8988T (cell line): ENCODE measurements around the gene NBEA.
"Not testable (repeated sequence)": the region's sequence is repeated elsewhere in the genome, so short reads cannot be mapped to it uniquely, and the experiment has no call there.

Source experiments
- DNase-seq: peaks from one replicate; pipeline ENCODE4 v3.0.0; 2011

The NBEA gene

GRCh38 chr13:34951528-34951927 is 9.5 kb downstream of the NBEA start:
- no peak for DNase-seq

DNA sequence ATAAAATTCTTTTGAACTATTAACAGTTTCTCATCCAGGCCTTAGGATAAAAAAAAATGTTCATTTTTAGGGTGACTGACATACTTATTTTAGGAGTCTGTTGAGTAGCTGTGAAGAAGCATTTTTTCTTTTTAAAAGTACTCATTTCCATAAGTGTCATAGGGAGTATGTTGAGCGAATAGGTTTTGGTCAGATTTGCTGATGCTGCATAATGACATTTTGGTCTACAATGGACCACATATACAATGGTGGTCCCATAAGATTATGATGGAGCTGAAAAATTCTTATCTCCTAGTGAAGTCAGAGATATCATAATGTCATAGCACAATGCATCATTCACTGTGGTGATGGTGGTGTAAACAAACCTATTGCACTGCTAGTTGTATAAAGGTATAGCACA is 17.4 kb downstream of the NBEA start:
- no peak for DNase-seq

- no peak for DNase-seq
These were observed 22.5 kb downstream of the NBEA start for GRCh38 chr13:34964558-34964957.

- DNase-seq: no peak
These were observed 25.9 kb downstream of the NBEA start for GRCh38 chr13:34967851-34968562.

DNA sequence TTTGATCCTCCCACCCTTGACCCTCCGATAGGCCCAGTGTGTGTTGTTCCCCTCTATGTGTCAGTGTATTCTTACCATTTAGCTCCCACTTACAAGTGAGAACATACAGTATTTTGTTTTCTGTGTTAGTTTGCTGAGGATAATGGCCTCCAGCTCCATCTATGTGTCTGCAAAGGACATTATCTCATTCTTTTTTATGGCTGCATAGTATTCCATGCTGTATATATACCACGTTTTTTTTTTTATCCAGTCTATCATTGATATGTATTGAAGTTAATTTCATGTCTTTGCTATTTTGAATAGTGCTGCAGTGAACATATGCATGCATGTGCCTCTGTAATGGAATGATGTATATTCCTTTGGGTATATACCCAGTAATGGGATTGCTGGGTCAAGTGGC is 27.5 kb downstream of the NBEA start:
- not testable (repeated sequence) for DNase-seq

DNA sequence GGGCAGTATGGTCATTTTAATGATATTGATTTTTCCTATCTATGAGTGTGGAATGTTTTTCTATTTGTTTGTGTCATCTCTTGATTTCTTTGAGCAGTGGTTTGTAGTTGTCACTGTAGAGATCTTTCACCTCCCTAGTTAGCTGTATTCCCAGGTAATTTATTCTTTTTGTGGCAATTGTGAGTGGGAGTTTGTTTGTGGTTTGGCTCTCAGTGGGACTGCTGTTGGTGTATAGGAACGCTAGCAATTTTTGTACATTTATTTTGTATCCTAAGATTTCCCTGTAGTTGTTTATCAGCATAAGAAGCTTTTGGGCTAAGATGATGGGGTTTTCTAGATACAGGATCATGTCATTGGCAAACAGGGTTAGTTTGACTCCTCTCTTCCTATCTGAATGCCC is 28.9 kb downstream of the NBEA start:
- no peak for DNase-seq

DNA sequence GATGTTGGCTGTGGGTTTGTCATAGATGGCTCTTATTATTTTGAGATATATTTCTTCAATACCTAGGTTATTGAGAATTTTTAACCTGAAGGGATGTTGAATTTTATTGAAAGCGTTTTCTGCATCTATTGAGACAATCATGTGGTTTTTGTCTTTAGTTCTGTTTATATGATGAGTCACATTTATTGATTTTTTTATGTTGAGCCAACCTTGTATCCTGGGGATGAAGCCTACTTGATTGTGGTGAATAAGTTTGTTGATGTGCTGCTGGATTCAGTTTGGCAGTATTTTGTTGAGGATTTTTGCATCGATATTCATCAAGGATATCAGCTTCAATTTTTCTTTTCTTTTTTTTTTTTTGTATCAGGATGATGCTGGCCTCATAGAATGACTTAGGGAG is 29.4 kb downstream of the NBEA start:
- DNase-seq: no peak

DNA sequence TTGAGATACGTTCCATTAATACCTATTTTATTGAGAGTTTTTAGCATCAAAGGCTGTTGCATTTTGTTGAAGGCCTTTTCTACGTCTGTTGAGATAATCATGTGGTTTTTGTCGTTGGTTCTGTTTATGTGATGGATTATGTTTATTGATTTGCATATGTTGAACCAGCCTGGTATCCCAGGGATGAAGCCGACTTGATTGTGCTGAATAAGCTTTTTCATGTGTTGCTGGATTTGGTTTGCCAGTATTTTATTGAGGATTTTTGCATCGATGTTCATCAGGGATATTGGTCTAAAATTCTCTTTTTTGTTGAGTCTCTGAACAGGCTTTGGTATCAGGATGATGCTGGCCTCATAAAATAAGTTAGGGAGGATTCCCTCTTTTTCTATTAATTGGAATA is 43.1 kb downstream of the NBEA start:
- not testable (repeated sequence) for DNase-seq

- no peak for DNase-seq
These were observed 46.3 kb downstream of the NBEA start for GRCh38 chr13:34988330-34988791.

DNA sequence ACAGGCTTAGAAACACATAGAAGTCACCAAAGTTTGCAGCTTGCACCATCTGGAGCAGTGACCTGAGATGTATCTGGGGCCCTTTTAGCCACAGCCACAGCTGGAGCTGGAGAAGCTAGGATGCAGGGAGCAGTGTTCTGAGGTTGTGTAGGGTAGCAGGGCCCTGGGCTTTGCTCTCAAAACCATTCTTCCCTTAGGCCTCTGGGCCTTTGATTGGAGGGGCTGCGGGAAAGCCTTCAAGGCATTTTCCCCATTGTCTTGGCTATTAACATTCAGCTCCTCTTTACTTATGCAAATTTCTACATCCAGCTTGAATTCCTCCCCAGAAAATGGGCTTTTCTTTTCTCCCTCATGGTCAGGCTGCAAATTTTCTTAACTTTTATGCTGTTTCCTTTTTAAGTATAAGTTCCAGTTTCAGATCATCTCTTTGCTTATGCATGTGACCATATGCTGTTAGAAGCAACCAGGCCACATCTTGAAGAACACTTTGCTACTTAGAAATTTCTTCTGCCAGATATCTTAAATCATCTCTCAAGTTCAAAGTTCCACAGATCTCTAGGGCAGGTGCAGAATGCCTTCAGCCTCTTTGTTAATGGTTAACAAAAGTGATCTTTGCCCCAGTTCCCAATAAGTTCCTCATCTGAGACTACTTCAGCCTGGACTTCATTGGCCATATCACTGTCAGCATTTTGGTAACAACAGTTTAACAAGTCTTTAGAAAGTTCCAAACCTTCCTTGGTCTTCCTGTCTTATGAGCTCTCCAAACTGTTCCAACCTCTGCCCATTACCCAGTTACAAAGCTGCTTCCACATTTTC is 48.5 kb downstream of the NBEA start:
- no peak for DNase-seq

DNA sequence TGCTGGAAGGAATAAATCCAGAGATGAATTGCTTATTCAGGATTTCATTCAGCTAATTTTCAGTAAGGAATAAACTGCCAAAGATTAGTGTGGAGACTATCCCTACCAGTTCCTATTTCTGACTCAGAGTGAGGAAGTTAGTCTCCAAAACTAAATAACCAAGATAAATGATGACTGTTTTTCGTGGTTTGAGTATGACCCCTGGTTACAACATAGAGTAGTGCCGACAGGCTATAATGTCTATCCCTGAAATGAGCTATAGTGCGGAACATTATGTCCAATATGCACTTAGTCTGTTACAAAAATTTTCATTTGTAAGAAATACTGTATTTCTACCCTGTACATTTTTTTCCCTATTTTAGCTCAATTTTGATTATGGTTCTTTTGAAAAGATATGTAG is 51.4 kb downstream of the NBEA start:
- no peak for DNase-seq

GRCh38 chr13:35003734-35004133 is 61.7 kb downstream of the NBEA start:
- DNase-seq: not testable (repeated sequence)

DNA sequence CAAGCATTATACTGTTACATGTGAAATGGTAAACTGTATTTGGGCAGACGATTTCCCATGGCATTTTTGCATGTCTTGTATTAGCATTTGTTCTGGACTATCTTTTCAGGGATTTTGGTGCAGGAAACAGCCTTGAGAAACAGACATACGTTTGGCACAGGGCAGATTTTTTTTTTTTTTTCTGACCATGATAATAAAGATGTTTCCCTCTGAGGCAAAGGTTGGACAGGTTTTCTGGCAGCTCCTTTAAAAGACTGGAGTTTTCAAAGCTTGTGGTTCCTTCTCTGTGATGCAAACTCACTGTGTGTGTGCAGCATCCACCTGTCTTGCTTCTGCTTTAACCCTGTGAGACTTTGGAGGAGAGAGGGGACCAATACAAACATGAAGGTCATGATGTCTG is 63.0 kb downstream of the NBEA start:
- DNase-seq: no peak

- no peak for DNase-seq
These were observed 72.6 kb downstream of the NBEA start for GRCh38 chr13:35014606-35015213.

GRCh38 chr13:35016362-35017112 is 74.5 kb downstream of the NBEA start:
- no peak for DNase-seq

GRCh38 chr13:35025314-35025713 is 83.2 kb downstream of the NBEA start:
- DNase-seq: no peak

GRCh38 chr13:35028338-35028867 is 86.3 kb downstream of the NBEA start:
- DNase-seq: no peak

DNA sequence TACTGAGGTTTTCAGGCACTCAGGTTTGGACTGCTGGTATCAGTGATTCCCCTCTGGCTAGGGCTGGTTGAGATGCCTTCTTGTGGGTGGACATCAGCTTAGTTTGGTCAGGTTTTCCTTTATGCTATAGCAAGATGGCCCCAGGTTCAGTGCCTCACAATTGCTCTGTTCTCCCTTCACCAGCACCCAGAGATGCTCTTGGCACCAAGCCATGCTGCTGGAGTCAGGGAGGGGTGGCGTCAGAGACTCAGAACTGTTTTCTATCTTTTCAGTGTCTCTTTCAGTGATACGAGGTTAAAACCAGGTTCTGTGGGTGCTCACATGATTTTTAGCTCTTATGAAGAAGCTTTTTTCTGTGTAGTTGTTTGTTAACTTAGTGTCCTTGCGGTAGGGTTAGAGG is 96.9 kb downstream of the NBEA start:
- DNase-seq: no peak

DNA sequence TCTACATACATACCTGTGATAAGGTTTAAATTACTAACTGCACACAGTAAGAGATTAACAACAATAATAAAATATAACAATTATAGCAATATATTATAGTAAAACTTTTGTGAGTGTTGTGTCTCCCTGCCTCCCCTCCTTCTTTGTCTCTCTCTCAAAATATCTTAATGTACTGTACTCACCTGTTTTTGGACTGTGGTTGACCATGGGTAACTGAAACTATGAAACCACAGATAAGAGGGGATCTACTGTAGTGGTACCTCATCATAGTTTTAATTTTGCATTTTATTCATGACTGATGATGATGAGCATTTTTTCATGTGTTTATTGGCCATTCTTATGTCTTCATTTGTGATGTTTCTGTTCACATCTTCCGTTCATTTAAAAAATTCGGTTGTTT is 104.5 kb downstream of the NBEA start:
- DNase-seq: no peak

- no peak for DNase-seq
These were observed 113.6 kb downstream of the NBEA start for GRCh38 chr13:35055705-35056104.

GRCh38 chr13:35057858-35058257 is 115.8 kb downstream of the NBEA start:
- no peak for DNase-seq

DNA sequence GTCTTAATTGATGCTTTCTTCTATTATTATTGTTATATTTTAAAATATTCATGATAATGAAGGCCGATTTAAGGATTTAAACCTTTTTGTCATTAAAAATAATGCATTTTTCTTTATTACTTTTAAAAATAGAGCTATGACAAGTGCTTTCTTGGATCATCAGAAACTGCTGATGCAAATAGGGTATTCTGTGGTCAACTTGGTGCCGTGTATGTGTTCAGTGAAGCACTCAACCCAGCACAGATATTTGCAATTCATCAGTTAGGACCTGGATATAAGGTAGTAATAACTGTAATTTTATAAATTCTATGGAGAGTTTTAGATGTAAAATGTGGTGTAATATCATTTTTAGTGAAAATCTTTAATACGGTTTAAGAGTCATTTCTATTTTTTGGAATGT is 116.5 kb downstream of the NBEA start:
- not testable (repeated sequence) for DNase-seq

- no peak for DNase-seq
These were observed 144.6 kb downstream of the NBEA start for GRCh38 chr13:35086667-35087066.
